OCI-LY7 (cell line): Measurements from ENCODE around the gene ACP7.
"Not testable (repeated sequence)": the region's sequence is repeated elsewhere in the genome, so short reads cannot be mapped to it uniquely, and the experiment has no call there.

Experiments used
- CTCF ChIP-seq: fragments of 200-600 bp; sonication (generic); conservative IDR thresholded peaks from 2 replicates; pipeline ENCODE4 v1.5.1; 2014; ENCODE audit warnings: mild to moderate bottlenecking, antibody characterized with exemption, low read length, moderate library complexity, mixed read lengths
- EZH2phosphoT487 ChIP-seq: fragments of 200-600 bp; sonication (generic); IDR thresholded peaks from 2 replicates; pipeline ENCODE4 v1.6.1; 2018; ENCODE audit warnings: low read depth, borderline replicate concordance, mild to moderate bottlenecking, mixed run types, antibody characterized with exemption, low read length, moderate library complexity, mixed read lengths

GRCh38 chr19:39090016-39090415 lies 5.8 kb downstream of the ACP7 start:
- TF ChIP-seq CTCF, EZH2phosphoT487: not testable (repeated sequence)
